Bronchial epithelial cell (primary cell): Measurements from ENCODE around the gene THSD4. TPM values are rescaled to one million over a fixed set of nuclear protein-coding genes. Genes with fewer than 3 reads are reported as not detected.
A peak's percentile ranks its signal among the peaks of the same experiment; 100 is the strongest.

Source experiments
- DNase-seq: peaks from one replicate; pipeline ENCODE4 v3.0.0-alpha.2; 2010; ENCODE audit warnings: low read depth
- FAIRE-seq: peaks from 2 replicates; lab custom pipeline; 2011; peaks lifted over from hg19 to GRCh38; lab: Jason Lieb, UNC
- H3K27me3 ChIP-seq: 2 replicates; pipeline ENCODE4 v1.5.1; 2011; ENCODE audit warnings: low read length; ENCODE audit not compliant: control insufficient read depth, insufficient read depth
- H3K36me3 ChIP-seq: 2 replicates; pipeline ENCODE4 v1.5.1; 2011; ENCODE audit warnings: low read length; ENCODE audit not compliant: control insufficient read depth, insufficient read depth
- H3K4me3 ChIP-seq: 2 replicates; pipeline ENCODE4 v1.5.1; 2011; ENCODE audit warnings: mild to moderate bottlenecking, low read depth, low read length, control low read depth
- total RNA-seq: library from RNA; depleted of rRNA; stranded (reverse); fragments of >200 nt; gene quantifications from 2 replicates; pipeline ENCODE4 v1.2.1, GENCODE V29; 2014
- TF ChIP-seq, protein P1 (sequence below): IDR thresholded peaks from 2 replicates; pipeline ENCODE4 v1.5.1; 2011; ENCODE audit warnings: mild to moderate bottlenecking, moderate library complexity, low read length, control low read depth, inconsistent platforms; ENCODE audit not compliant: insufficient read depth, severe bottlenecking

The THSD4 gene
- total RNA-seq, 1 donor from 2014 or later: 14.5 TPM

GRCh38 chr15:71473751-71474150 lies 358.5 kb downstream of the THSD4 start:
- FAIRE-seq (no peak), DNase-seq (no peak)
- TF ChIP-seq, protein P1, sequence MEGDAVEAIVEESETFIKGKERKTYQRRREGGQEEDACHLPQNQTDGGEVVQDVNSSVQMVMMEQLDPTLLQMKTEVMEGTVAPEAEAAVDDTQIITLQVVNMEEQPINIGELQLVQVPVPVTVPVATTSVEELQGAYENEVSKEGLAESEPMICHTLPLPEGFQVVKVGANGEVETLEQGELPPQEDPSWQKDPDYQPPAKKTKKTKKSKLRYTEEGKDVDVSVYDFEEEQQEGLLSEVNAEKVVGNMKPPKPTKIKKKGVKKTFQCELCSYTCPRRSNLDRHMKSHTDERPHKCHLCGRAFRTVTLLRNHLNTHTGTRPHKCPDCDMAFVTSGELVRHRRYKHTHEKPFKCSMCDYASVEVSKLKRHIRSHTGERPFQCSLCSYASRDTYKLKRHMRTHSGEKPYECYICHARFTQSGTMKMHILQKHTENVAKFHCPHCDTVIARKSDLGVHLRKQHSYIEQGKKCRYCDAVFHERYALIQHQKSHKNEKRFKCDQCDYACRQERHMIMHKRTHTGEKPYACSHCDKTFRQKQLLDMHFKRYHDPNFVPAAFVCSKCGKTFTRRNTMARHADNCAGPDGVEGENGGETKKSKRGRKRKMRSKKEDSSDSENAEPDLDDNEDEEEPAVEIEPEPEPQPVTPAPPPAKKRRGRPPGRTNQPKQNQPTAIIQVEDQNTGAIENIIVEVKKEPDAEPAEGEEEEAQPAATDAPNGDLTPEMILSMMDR: no peak

GRCh38 chr15:71476823-71477222 lies 361.6 kb downstream of the THSD4 start:
- no peaks in the 10 kb centered on the region for H3K27me3 ChIP-seq
- no peaks in the 10 kb centered on the region for H3K36me3 ChIP-seq
- H3K4me3 ChIP-seq: no peak overlapping the region
- TF ChIP-seq, protein P1: no peak
- no peak for FAIRE-seq
- no peak for DNase-seq

More at GRCh38 chr15:71473751-71474150, 358.5 kb downstream of the THSD4 start:
- Histone ChIP-seq H3K27me3 (no peaks in the 10 kb centered on the region), H3K4me3 (no peak overlapping the region), H3K36me3 (no peaks in the 10 kb centered on the region)

DNA sequence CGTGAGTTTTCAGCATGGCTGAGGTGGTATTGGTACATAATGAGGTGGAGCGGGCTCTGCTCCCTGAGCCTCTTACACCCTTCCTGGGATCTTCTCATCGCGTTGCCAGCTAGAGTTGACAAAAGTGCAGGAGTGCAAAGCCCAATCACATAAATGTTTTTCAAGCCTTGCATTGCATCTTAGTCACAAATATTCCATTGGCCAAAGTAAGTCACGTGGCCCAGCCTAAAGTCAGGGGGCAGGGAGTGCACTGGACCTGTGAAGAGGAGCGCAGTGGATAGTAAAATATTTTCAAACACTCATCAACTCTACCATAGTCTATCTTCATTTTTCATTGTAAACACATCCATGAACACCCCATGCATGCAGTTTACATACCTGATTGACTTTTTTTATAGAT lies 365.3 kb downstream of the THSD4 start:
- Histone ChIP-seq H3K36me3 (no peaks in the 10 kb centered on the region), H3K4me3 (no peak overlapping the region), H3K27me3 (no peaks in the 10 kb centered on the region)
- TF ChIP-seq, protein P1: no peak
- DNase-seq (no peak), FAIRE-seq (no peak)

GRCh38 chr15:71484080-71484479 lies 368.8 kb downstream of the THSD4 start:
- TF ChIP-seq, protein P1: no peak
- no peaks in the 10 kb centered on the region for H3K27me3 ChIP-seq
- H3K4me3 ChIP-seq: no peak overlapping the region
- no peaks in the 10 kb centered on the region for H3K36me3 ChIP-seq
- DNase-seq (no peak), FAIRE-seq (no peak)

GRCh38 chr15:71485094-71485693 lies 369.9 kb downstream of the THSD4 start:
- TF ChIP-seq, protein P1: peak; percentile 52
- FAIRE-seq: no peak
- DNase-seq: no peak

DNA sequence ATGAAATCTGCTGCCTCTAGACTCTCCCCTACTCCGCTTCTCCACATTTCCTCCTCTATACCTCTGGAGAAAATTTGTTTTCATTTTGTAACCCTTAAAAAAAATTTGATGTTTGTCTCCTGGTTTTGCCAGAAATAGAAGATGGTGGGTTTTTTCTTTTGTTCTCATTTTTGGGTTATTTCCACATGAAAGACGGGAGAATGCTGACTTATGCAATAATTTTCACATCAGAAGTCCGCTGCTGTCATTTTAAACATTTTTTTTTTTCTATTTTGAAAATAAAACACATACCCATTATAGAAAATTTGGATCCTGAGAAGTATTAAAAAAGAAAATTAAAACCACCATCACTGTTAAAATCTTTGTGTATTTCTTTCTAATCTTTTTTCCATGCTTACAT lies 374.3 kb downstream of the THSD4 start:
- DNase-seq (no peak), FAIRE-seq (no peak)
- H3K27me3 ChIP-seq: no peaks in the 10 kb centered on the region
- no peak overlapping the region for H3K4me3 ChIP-seq
- TF ChIP-seq, protein P1: no peak
- no peaks in the 10 kb centered on the region for H3K36me3 ChIP-seq

More at GRCh38 chr15:71485094-71485693, 369.9 kb downstream of the THSD4 start:
- Histone ChIP-seq H3K4me3 (no peak overlapping the region), H3K27me3 (no peaks in the 10 kb centered on the region), H3K36me3 (no peaks in the 10 kb centered on the region)
